ENCODE data around the gene SRPK2.

DNA sequence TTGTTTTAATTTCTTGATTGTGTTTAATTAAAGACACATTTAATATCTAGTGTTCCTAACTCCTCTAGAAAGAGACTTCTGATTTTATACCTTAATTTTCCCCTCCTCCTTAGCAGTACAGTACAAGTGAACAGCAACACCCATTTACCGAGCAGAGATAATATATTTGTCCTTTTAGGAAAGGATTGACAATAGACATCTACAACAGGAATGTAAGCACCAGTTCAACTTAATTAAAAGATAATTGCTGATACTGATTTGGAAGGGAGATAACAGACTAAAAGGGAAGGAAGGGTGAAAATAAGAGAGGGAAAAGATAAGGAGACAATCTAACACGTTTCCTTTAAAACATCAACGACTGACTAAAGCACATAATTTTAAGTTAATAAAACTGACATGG lies 119.3 kb downstream of the SRPK2 start:
- TF ChIP-seq CTCF (IDR thresholded peaks at IDR 0.05) (no peak), POLR2A (IDR thresholded peaks at IDR 0.05) (no peak), POLR2AphosphoS5 (IDR thresholded peaks at IDR 0.05) (no peak)

All from breast epithelium (tissue), 3 donors.